Spleen (tissue), 7 donors: ENCODE data around the gene GGT1.

ENCODE experiments used
- CTCF ChIP-seq, 11 experiments: fragments of 200-600 bp in 7 of 11; fragments of 450-650 bp in 4 of 11; sonication (generic) in 4 of 11; IDR thresholded peaks in 8 of 11; conservative IDR thresholded peaks in 3 of 11; 1 replicate in 7 of 11; 2 replicates in 4 of 11; pipeline versions ENCODE4 v1.4.0 to v1.8.0; 2016 to 2021; ENCODE audit warnings: antibody characterized with exemption in 11 of 11, inconsistent platforms in 4 of 11, mild to moderate bottlenecking in 1 of 11
- POLR2A ChIP-seq, 3 donors: fragments of 450-650 bp; IDR thresholded peaks; one replicate each; pipeline ENCODE4 v1.5.1; 2017; ENCODE audit warnings: antibody characterized with exemption in 3 of 3, mild to moderate bottlenecking in 1 of 3
- donor health status: DM: no; HTN: no; CAD: no; lungs with moderate emphysema.
- donor health status: DM: no; HTN: no; CAD: no.
- donor health status: DM: no; HTN: no; CAD: no.

GRCh38 chr22:24591286-24591830 lies 11.6 kb upstream of the GGT1 start:
- TF ChIP-seq CTCF (IDR thresholded peaks at IDR 0.05 in 8 of 11, conservative IDR thresholded peaks at IDR 0.05 in 3 of 11) = no peak
- no peak for TF ChIP-seq POLR2A (IDR thresholded peaks at IDR 0.05)
